H1 (cell line): ENCODE measurements around the gene HYAL1. TPM values are rescaled to one million over a fixed set of nuclear protein-coding genes. Genes with fewer than 3 reads are reported as not detected.

Experiments used
- HDAC2 ChIP-seq, 2 experiments: fragments of 300-600 bp in 1 of 2; sonication (generic) in 1 of 2; IDR thresholded peaks; 2 replicates each; pipeline ENCODE4 v1.6.1; 2011 to 2012; ENCODE audit warnings: low read depth in 2 of 2, low read length in 2 of 2, mild to moderate bottlenecking in 2 of 2, moderate library complexity in 2 of 2, borderline replicate concordance in 1 of 2, inconsistent platforms in 1 of 2
- JUN ChIP-seq: IDR thresholded peaks from 2 replicates; pipeline ENCODE4 v1.6.1; 2011; ENCODE audit warnings: low read depth, mild to moderate bottlenecking, improper control_type of control experiment, low read length
- POLR2AphosphoS5 ChIP-seq: IDR thresholded peaks from 2 replicates; pipeline ENCODE4 v1.6.1; 2011; ENCODE audit warnings: low read depth, low read length
- TEAD4 ChIP-seq: IDR thresholded peaks from 2 replicates; pipeline ENCODE4 v1.6.1; 2012; ENCODE audit warnings: low read depth, low read length, inconsistent platforms, mixed read lengths
- polyA plus RNA-seq, 7 experiments: library from polyadenylated mRNA; depleted of rRNA in 3 of 7; stranded (reverse) in 5 of 7; unstranded in 2 of 7; fragments of >200 nt in 5 of 7; fragments of 200-250 nt in 2 of 7; gene quantifications; 1 replicate in 5 of 7; 2 replicates in 1 of 7; 4 replicates in 1 of 7; pipeline versions ENCODE4 v1.2.1 to v1.2.3, GENCODE V29; 2011 to 2013; ENCODE audit warnings: missing spikeins in 2 of 7, mixed read lengths in 2 of 7
- total RNA-seq: library from RNA; stranded (reverse); fragmentation: NEBNext Ultra II Directional; extraction: Animal tissue kit (Norgen Biotek cat#: 25700); gene quantifications from 2 replicates; pipeline ENCODE4 v1.2.1, GENCODE V29; 2021
- TF ChIP-seq, protein P1 (sequence below): IDR thresholded peaks from 2 replicates; pipeline ENCODE4 v1.6.1; 2011; ENCODE audit warnings: low read length, improper control_type of control experiment
- TF ChIP-seq, protein P2 (sequence below): fragments of 300-600 bp; sonication (generic); IDR thresholded peaks from 2 replicates; pipeline ENCODE4 v1.7.1; 2012; ENCODE audit warnings: low read length, moderate library complexity, mild to moderate bottlenecking, inconsistent platforms; ENCODE audit not compliant: insufficient replicate concordance

Gene HYAL1
- total and polyA plus RNA-seq, 2 of the 8 experiments (the other 6 are each of a cell fraction or from before 2014, with no cell fraction given): 2.0 to 5.4 TPM

DNA sequence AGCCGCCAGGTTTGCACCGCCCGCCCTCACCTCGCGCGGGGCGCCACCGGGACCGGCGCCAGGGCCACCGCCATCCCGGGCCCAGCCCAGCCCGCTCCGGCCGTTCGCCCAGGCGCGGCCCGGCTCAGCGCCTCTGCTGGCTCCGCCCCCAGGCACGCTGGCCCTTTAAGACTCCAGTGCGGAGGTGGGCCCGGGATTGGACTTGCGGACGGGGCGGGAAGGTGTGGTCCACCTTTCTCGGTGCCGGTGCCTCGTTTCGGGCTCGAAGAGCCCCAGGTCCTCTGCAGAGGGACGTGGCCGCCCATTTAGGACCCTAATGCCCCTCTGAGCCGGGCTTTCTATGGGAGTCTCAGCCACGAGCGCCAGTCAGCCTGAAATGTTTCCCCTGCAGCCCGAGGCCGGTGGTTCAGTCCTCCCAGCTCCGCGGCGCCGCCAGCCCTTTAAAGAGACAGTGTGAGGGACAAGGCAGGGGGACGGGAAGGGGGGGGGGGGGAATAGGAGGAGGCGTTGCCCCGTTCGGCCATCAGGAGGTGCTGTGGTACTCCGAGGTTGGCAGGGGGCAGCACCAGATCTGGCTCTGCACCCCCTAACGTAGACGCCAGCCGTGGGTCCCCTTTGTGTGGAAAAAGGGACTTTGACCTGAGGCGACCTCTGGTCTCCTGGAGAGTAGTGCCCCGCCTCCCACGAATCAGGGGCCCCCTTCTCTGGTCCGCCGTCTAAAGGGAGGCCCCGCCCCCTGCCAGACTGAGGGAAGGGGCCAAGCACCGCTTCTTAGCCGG, 18.2 kb upstream of the HYAL1 start (continued):
- TF ChIP-seq TEAD4: no peak
- 0 out of 4 replicates have a peak, but pooled peaks of 1 of the 2 experiments have one; percentile 50 for TF ChIP-seq HDAC2 (IDR thresholded peaks at IDR 0.05; ENCODE audit: borderline replicate concordance in 1 of 2, low read depth in 2 of 2, low read length in 2 of 2)
- TF ChIP-seq, protein P1, sequence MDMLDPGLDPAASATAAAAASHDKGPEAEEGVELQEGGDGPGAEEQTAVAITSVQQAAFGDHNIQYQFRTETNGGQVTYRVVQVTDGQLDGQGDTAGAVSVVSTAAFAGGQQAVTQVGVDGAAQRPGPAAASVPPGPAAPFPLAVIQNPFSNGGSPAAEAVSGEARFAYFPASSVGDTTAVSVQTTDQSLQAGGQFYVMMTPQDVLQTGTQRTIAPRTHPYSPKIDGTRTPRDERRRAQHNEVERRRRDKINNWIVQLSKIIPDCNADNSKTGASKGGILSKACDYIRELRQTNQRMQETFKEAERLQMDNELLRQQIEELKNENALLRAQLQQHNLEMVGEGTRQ: no peak
- TF ChIP-seq JUN: no peak
- TF ChIP-seq POLR2AphosphoS5: peak; percentile 89
- TF ChIP-seq, protein P2, sequence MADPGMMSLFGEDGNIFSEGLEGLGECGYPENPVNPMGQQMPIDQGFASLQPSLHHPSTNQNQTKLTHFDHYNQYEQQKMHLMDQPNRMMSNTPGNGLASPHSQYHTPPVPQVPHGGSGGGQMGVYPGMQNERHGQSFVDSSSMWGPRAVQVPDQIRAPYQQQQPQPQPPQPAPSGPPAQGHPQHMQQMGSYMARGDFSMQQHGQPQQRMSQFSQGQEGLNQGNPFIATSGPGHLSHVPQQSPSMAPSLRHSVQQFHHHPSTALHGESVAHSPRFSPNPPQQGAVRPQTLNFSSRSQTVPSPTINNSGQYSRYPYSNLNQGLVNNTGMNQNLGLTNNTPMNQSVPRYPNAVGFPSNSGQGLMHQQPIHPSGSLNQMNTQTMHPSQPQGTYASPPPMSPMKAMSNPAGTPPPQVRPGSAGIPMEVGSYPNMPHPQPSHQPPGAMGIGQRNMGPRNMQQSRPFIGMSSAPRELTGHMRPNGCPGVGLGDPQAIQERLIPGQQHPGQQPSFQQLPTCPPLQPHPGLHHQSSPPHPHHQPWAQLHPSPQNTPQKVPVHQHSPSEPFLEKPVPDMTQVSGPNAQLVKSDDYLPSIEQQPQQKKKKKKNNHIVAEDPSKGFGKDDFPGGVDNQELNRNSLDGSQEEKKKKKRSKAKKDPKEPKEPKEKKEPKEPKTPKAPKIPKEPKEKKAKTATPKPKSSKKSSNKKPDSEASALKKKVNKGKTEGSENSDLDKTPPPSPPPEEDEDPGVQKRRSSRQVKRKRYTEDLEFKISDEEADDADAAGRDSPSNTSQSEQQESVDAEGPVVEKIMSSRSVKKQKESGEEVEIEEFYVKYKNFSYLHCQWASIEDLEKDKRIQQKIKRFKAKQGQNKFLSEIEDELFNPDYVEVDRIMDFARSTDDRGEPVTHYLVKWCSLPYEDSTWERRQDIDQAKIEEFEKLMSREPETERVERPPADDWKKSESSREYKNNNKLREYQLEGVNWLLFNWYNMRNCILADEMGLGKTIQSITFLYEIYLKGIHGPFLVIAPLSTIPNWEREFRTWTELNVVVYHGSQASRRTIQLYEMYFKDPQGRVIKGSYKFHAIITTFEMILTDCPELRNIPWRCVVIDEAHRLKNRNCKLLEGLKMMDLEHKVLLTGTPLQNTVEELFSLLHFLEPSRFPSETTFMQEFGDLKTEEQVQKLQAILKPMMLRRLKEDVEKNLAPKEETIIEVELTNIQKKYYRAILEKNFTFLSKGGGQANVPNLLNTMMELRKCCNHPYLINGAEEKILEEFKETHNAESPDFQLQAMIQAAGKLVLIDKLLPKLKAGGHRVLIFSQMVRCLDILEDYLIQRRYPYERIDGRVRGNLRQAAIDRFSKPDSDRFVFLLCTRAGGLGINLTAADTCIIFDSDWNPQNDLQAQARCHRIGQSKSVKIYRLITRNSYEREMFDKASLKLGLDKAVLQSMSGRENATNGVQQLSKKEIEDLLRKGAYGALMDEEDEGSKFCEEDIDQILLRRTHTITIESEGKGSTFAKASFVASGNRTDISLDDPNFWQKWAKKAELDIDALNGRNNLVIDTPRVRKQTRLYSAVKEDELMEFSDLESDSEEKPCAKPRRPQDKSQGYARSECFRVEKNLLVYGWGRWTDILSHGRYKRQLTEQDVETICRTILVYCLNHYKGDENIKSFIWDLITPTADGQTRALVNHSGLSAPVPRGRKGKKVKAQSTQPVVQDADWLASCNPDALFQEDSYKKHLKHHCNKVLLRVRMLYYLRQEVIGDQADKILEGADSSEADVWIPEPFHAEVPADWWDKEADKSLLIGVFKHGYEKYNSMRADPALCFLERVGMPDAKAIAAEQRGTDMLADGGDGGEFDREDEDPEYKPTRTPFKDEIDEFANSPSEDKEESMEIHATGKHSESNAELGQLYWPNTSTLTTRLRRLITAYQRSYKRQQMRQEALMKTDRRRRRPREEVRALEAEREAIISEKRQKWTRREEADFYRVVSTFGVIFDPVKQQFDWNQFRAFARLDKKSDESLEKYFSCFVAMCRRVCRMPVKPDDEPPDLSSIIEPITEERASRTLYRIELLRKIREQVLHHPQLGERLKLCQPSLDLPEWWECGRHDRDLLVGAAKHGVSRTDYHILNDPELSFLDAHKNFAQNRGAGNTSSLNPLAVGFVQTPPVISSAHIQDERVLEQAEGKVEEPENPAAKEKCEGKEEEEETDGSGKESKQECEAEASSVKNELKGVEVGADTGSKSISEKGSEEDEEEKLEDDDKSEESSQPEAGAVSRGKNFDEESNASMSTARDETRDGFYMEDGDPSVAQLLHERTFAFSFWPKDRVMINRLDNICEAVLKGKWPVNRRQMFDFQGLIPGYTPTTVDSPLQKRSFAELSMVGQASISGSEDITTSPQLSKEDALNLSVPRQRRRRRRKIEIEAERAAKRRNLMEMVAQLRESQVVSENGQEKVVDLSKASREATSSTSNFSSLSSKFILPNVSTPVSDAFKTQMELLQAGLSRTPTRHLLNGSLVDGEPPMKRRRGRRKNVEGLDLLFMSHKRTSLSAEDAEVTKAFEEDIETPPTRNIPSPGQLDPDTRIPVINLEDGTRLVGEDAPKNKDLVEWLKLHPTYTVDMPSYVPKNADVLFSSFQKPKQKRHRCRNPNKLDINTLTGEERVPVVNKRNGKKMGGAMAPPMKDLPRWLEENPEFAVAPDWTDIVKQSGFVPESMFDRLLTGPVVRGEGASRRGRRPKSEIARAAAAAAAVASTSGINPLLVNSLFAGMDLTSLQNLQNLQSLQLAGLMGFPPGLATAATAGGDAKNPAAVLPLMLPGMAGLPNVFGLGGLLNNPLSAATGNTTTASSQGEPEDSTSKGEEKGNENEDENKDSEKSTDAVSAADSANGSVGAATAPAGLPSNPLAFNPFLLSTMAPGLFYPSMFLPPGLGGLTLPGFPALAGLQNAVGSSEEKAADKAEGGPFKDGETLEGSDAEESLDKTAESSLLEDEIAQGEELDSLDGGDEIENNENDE: no peak
